Motor neuron (in vitro differentiated cells): ENCODE measurements around the gene RNF150. TPM values are rescaled to one million over a fixed set of nuclear protein-coding genes. Genes with fewer than 3 reads are reported as not detected.
"Not testable (repeated sequence)": the region's sequence is repeated elsewhere in the genome, so short reads cannot be mapped to it uniquely, and the experiment has no call there.

Source experiments
- ATAC-seq, 8 experiments: fragments of 200-7000 bp; cut with Tn5 transposase; replicated peaks in 6 of 8; 2 replicates each; pipeline ENCODE4 v1.8.0; 2021; ENCODE audit warnings: mild to moderate bottlenecking in 8 of 8, moderate library complexity in 8 of 8
- H3K27ac ChIP-seq, 2 donors: fragments of 250-450 bp; sonication (Bioruptor Pico); 2 replicates each; pipeline ENCODE4 v1.9.0; 2021; ENCODE audit warnings: antibody characterized with exemption in 2 of 2, mild to moderate bottlenecking in 2 of 2, moderate library complexity in 1 of 2
- H3K4me1 ChIP-seq, 2 donors: fragments of 250-450 bp; sonication (Bioruptor Pico); replicated peaks in 1 of 2; 2 replicates each; pipeline ENCODE4 v1.6.1; 2021; ENCODE audit warnings: antibody characterized with exemption in 2 of 2, mild to moderate bottlenecking in 2 of 2, moderate library complexity in 1 of 2
- H3K4me3 ChIP-seq, 5 donors: fragments of 250-450 bp; sonication (Bioruptor Pico); 2 replicates each; pipeline ENCODE4 v1.9.0; 2021; ENCODE audit warnings: antibody characterized with exemption in 5 of 5, mild to moderate bottlenecking in 5 of 5, moderate library complexity in 4 of 5
- WGBS, 10 experiments: fragments of 450-650 bp; shearing (Covaris generic); methylation state at CpG; one replicate each; pipeline ENCODE4 v1.0.0; 2022; 5-methylcytosine and 5-hydroxymethylcytosine counted together
- in situ Hi-C, 9 experiments: fragments of 400-800 bp; cut with MboI; loops; one replicate each; pipeline ENCODE4 v1.15.0; 2021; ENCODE audit warnings: low sequenced_read_pairs in 9 of 9, low pct_unique_long_range_greater_than_20kb in 2 of 9; ENCODE audit not compliant: unreplicated experiment in 9 of 9
- total RNA-seq, 8 experiments: library from RNA; unstranded; fragments of 300-600 nt; gene quantifications; 2 replicates each; pipeline versions ENCODE4 v1.2.3 to v1.2.4, GENCODE V29; 2022

RNF150 gene
- total RNA-seq = 10 to 100 TPM in 6 of 8 experiments, 1 to 10 TPM in 1, under 1 TPM in 1; 0.71 to 45.2 (median 20.0) TPM

DNA sequence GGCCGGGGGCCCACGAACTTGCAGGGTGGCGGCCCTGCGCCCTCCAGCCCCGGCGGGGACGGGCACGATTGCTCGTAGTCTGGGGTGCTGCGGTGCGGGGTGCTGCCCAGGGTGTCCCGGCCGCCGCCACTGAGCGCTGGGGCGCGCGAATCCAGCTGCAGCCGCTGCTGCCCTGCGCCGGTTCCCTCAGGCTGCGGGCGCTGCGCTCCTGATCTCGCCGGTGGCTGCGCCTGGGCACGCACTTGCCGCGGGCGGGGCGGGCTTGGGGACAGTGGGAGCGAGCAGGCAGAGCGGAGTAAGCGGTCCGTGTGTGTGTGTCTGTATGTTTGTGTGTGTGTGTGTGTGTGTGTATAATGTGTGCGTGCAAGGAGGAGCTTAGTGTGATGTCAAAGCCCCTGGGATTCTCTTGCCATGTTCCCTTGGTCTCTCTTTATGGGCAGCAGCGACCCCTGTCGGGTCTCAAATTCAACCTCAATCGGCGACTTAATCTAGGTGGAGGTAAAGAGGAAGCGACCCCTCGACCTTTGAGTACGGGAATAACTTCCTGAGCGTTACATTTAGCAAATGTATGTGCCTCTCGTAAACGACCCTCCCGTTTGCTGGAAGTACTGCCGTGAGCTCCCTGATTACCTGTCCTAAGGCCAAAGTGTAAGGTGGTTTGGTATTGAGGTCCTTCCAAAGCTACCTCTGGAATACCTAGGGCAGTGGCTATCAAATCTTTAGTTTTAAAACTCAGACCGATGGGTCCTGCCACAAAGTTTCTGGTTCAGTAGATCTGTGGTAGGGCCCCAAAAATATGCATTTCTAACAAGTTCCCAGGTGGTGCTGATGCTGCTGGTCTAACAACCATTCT, at the start of gene RNF150:
TSS of gene RNF150 (minus strand) at position 324 of the 853 bp plus-strand sequence.
- H3K4me3 ChIP-seq = peak within 1 kb of the TSS; percentile 73 to 87 (median 81)
- peak; percentile 72 to 96 (median 94) for ATAC-seq
- WGBS, 10 experiments = 0 to 88% (median 7%) methylated on average over 1 to 15 of the region's 50 CpGs; no CpG with 5 or more reads in 4 of the 10 experiments
- H3K4me1 ChIP-seq = peaks cover 3 to 19% of the 10 kb centered on the region in 2 donors
- peak within 1 kb of the TSS; percentile 81 to 88 for H3K27ac ChIP-seq
- in situ Hi-C loops = loop anchor here in 8 of 9 experiments (10.0 to 25.0 kb wide), 3 partner anchors 269 to 771 kb away; partner anchors contain the start of gene SCOC (in 1 of the 8)

DNA sequence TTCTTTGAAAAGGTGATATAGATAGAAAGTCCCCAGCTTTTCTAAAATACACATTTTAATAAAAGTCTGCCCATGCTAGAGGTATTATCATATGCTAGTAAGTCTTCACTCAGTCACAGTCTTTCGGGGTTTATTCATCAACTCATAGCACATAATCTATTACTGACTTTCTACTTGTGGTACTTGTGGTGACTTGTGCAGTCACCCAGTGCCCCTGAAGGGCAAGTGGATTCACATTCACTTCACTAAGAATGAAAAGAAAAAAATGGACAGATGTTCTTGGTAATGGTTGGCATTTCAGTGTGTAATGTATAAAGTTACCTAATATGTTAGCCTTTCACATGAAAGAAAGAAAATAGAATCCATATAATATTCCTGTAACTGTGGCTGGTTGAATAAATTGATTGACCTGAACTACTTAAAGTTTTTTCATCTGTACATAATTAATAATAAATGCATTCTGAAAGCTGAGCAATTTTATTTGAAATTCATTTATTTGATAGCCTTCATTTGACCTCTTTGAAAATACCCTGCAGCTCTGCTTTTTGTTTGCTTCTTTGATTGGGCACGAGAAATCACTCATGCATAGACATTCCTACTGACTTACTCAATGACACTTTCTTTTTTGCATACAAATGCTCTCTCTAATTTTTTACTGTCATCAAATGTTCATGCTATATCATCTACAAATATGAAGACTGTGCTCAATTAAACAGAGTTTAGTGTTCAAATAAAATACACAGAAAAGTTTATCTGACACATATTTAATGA, 47.9 kb upstream of the RNF150 start:
- in situ Hi-C loops = no loop called here
- ATAC-seq = peak in 3 of 8 experiments; percentile 49 to 76 (median 69)
- Histone ChIP-seq H3K27ac (no peak overlapping the region), H3K4me3 (no peak overlapping the region), H3K4me1 (peaks cover 0 to 3% of the 10 kb centered on the region in 2 donors)
- 0 to 91% (median 71%) methylated on average over 1 to 2 of the region's 2 CpGs for WGBS, 10 experiments

DNA sequence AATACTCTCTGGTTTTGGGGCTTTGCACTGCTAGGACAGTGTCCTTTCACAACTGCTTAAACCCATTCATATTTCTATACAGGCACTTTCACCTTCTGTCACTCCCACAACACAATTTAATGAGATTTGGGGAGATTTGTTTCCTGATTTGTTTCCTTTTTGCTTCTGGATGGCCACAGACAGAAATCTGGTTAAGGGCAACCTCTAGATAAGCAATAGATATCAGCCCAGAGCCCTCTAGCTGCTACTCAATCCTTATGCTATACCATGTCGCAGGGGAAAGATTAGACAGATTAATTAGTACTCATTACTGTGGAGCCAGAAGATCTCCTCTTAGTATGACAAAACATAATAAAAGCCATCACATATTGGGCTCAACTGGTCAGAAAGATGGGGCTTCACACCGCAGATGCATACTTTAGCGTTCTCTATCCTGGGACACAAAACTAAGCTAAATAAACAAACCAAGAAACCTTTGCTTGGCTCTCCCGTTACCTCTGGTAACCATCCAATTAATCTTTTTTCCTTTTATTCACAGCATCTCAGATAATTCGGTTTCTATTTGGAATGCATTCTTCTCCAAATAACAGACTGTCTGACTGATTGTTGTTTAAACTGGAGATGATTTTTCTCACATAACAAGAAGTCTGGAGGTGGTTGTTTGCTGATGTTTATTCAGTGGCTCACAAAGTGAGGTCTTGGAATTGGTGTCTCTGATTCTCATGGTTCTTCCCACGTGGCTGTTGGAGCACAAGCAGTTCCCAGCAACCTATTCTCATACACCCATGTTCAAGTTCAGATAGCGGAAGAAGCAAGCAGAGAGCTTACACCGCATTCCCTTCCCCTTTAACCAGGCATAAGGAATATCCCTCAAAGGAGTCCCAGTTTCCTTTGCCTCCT, 46.5 kb upstream of the RNF150 start:
- peak in 3 of 8 experiments; percentile 76 to 91 (median 79) for ATAC-seq
- H3K4me1 ChIP-seq = peaks cover 0 to 3% of the 10 kb centered on the region in 2 donors
- no peak overlapping the region for H3K4me3 ChIP-seq
- in situ Hi-C loops = no loop called here
- H3K27ac ChIP-seq = no peak overlapping the region
- WGBS, 10 experiments = 40 to 76% (median 64%) methylated on average over 1 to 8 of the region's 8 CpGs; no CpG with 5 or more reads in 1 of the 10 experiments

DNA sequence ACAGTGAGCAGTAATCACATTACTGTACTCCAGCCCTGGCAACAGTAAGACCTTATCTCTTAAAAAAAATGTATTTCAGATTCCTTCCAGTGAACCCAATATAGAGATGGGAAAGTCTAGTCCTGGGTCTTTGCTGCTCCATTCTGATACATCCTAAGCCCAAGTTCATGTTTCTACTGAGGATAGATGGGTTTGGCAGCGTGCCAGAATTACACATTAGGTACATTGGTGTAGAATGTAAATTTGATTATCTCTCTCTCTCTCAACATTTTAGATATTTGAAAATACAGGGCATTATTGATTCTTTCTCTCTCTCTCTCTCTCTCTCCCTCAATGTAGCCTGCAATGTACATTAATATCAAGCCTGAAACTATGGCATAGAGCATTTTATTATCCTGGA, 43.9 kb upstream of the RNF150 start:
- WGBS, 10 experiments = 0 to 100% (median 88%) methylated on average over 1 of the region's 1 CpG; no CpG with 5 or more reads in 5 of the 10 experiments
- Histone ChIP-seq H3K4me3 (no peak overlapping the region), H3K4me1 (peaks cover 0 to 3% of the 10 kb centered on the region in 2 donors), H3K27ac (no peak overlapping the region)
- no peak for ATAC-seq
- in situ Hi-C loops = no loop called here

DNA sequence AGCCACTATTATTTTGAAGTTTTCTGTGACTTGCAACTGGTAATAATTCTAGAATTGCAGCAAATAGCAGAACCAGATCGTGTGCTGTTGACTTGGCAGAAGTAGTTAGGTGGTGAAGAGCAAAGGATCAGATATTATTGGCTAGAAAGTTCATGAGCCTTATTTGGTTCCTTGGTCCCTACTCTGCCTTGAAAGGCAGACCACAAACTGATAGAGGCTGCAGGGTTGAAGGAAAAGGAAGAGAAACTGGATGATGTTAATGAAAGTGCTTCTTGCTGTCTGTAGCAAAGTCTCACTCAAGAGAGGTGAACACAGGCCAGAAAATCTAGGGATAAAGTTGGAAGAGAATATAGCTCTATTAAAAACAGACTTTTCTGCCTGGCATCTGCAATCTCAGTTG, 41.2 kb upstream of the RNF150 start:
- WGBS, 10 experiments = 8 to 100% (median 62%) methylated on average over 1 of the region's 1 CpG; no CpG with 5 or more reads in 2 of the 10 experiments
- in situ Hi-C loops = no loop called here
- no peak overlapping the region for H3K27ac ChIP-seq
- no peaks in the 10 kb centered on the region for H3K4me1 ChIP-seq
- no peak for ATAC-seq
- H3K4me3 ChIP-seq = no peak overlapping the region

DNA sequence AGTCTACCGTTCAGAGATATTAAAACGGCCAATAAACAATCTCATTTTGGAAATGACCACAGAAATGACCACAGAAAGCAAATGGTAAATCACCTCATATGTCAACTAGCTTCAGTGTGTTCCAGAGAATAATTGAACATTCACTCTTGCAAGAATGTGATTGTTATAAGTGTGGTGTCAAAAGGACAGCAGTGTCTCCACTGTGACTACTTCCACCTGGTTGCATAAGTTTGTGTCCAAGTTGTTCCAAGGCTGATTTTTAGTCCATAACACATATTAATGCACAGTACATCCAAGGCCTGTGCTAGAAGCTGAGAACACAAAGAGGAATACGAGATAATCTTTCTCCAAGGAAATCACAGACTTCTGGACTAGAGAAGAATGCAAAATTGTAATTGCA, 37.4 kb upstream of the RNF150 start:
- no peak for ATAC-seq
- in situ Hi-C loops = no loop called here
- Histone ChIP-seq H3K4me3 (no peak overlapping the region), H3K27ac (no peak overlapping the region), H3K4me1 (no peaks in the 10 kb centered on the region)
- WGBS, 10 experiments = 11 to 94% (median 72%) methylated on average over 1 to 3 of the region's 3 CpGs

DNA sequence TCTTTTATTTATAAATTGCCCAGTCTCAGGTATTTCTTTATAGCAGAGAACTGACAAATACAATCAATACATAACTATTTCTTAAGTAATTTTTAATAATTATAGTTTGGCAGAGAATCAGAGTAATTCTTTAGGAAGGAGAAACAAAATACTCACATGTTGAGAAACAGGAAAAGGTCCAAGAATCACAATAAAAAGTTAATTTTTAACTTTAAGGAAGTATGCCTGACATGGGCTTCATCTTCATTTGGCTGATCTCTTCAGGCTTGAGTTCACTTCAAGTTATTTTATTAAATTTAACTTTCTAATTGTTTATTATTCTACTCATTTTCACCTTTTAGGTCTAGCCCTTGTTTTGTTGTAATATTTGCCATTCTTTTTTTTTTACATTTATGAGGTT, 36.1 kb upstream of the RNF150 start:
- H3K4me1 ChIP-seq = no peaks in the 10 kb centered on the region
- no peak overlapping the region for H3K27ac ChIP-seq
- ATAC-seq = no peak
- no peak overlapping the region for H3K4me3 ChIP-seq
- in situ Hi-C loops = no loop called here

DNA sequence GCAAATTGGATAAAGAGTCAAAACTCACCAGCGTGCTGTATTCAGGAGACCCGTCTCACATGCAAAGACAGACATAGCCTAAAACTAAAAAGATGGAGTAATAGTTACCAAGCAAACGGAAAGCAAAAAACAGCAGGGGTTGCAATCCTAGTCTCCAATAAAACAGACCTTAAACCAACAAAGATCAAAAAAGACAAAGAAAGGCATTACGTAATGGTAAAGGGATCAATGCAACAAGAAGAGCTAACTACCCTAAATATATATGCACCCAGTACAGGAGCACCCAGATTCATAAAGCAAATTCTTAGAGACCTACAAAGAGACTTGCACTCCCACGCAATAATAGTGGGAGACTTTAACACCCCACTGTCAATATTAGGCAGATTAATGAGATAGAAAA, 31.7 kb upstream of the RNF150 start:
- in situ Hi-C loops = not testable (repeated sequence)

DNA sequence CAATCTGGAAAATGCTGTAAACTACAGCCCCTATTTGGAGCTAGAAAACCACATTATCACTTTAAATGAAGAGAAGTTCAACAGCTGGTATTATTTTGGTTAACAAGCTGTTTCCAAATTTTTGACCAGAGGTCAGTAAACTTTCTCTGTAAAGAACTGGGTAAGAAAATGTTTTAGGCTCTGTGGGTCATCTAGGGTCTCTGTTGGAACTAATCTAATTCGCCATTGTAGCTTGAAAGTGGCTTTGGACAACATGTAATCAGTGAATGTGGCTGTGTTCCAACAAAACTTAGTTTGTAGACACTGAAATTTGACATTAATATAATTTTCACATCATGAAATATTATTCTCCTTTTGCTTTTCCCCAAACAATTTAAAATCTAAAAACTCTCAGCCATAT, 25.8 kb upstream of the RNF150 start:
- Histone ChIP-seq H3K4me3 (no peak overlapping the region), H3K27ac (no peak overlapping the region), H3K4me1 (no peaks in the 10 kb centered on the region)
- in situ Hi-C loops = no loop called here
- WGBS, 10 experiments = 60 to 100% (median 88%) methylated on average over 1 of the region's 1 CpG; no CpG with 5 or more reads in 5 of the 10 experiments
- ATAC-seq = no peak

More for the DNA sequence above, 31.7 kb upstream of the RNF150 start:
- not testable (repeated sequence) for ATAC-seq, H3K4me1 ChIP-seq, H3K27ac ChIP-seq, H3K4me3 ChIP-seq
- WGBS, 10 experiments = 18 to 84% (median 77%) methylated on average over 1 to 4 of the region's 5 CpGs; no CpG with 5 or more reads in 3 of the 10 experiments

DNA sequence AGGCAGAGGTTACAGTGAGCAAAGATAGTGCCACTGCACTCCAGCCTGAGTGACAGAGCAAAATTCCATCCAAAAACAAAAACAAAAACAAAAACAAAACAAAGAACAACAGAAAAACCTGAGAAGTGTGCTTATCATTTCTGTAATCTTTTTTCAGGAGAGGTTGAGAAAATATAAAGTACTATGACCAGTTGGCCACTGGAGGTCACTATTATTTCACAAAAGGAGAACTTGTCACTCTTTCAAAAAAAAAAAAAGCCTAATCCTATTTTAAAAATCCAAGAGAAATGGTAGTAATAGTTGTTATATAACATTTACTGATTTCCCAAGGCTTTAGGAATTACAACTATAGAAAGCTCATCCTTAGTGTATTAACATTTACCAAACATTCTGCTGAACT, 24.9 kb upstream of the RNF150 start:
- ATAC-seq = no peak
- Histone ChIP-seq H3K4me1 (no peaks in the 10 kb centered on the region), H3K4me3 (no peak overlapping the region), H3K27ac (no peak overlapping the region)
- in situ Hi-C loops = no loop called here

DNA sequence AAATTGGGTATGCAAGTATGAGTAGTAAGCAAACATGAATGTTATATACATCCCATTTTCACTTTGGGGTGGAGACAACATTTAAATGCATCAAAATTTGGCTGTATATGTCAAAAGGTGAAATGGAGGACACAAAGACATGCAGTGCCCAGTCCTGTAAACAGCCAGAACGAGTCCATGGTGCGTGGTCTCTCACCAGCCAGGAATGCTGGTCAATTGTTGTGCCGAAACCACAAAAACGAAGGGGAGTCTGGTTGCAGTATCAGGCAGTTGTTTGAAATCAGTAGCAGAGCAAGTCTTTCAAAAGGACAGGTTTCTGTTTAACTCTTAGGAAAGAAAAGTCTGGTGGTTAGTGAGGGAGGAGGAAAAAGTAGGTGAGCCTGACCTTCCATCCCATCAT, 22.3 kb upstream of the RNF150 start:
- Histone ChIP-seq H3K27ac (no peak overlapping the region), H3K4me1 (no peaks in the 10 kb centered on the region), H3K4me3 (no peak overlapping the region)
- 50 to 97% (median 92%) methylated on average over 2 to 4 of the region's 4 CpGs; no CpG with 5 or more reads in 6 of the 10 experiments for WGBS, 10 experiments
- no peak for ATAC-seq
- in situ Hi-C loops = no loop called here

DNA sequence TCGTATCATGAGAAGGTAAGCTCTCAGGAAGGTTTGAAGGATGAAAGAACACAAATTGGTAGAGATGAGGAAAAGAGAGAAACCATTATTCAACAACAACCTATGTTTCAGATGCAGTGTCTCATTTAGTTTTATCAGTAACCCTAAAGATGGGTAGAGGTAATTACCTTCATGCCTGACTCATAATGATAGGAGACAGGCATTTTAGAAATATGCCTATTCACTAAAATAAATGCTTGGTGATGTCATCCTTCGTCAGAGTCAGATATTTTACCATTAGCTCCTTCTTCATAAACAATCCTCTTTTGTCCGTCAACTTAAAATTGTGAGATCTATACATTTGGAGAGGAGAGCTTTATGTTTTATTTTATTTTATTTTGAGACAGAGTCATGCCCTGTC, 21.5 kb upstream of the RNF150 start:
- in situ Hi-C loops = no loop called here
- no peak for ATAC-seq
- no peaks in the 10 kb centered on the region for H3K4me1 ChIP-seq
- WGBS, 10 experiments = 38 to 92% (median 84%) methylated on average over 1 to 3 of the region's 3 CpGs; no CpG with 5 or more reads in 1 of the 10 experiments
- H3K27ac ChIP-seq = no peak overlapping the region
- no peak overlapping the region for H3K4me3 ChIP-seq
